ENCODE results near the gene DHH. TPM values are rescaled to one million over a fixed set of nuclear protein-coding genes. Genes with fewer than 3 reads are reported as not detected.
A peak's percentile ranks its signal among the peaks of the same experiment; 100 is the strongest.

Gene DHH
- total RNA-seq, 4 donors from 2014 or later = 0.66 to 3.0 (median 1.9) TPM

DNA sequence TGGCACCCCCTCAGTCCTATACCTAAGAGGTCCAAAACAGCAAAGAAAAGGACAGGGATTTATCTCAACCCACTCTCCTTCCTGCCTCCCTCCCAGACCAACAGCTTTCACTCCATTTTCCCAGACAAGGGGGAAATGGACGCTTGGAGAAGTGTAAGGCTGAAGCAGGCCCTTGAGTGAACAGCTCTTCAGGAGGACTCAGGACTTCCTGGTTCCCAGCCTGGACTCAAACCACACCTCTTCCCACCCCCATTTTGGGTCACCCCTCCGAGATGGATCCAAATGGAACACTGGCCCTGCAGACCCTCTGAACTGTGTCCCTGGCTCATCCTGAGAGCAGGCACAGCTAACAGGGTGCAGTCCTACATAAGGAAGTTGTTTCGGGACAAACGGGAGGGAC, 36.7 kb downstream of the DHH start:
- H3K27ac ChIP-seq (replicated peaks in 1 of 4) = peak overlapping the region; percentile 24 to 98 (median 66)
- H3K4me1 ChIP-seq = peaks cover 42 to 64% (median 55%) of the 10 kb centered on the region in 4 donors
- H3K36me3 ChIP-seq = peaks cover 19 to 25% (median 23%) of the 10 kb centered on the region in 4 donors
- TF ChIP-seq POLR2A (IDR thresholded peaks at IDR 0.05; ENCODE audit: low read depth) = no peak
- no peak for TF ChIP-seq POLR2AphosphoS5 (IDR thresholded peaks at IDR 0.05)
- TF ChIP-seq, protein P1, sequence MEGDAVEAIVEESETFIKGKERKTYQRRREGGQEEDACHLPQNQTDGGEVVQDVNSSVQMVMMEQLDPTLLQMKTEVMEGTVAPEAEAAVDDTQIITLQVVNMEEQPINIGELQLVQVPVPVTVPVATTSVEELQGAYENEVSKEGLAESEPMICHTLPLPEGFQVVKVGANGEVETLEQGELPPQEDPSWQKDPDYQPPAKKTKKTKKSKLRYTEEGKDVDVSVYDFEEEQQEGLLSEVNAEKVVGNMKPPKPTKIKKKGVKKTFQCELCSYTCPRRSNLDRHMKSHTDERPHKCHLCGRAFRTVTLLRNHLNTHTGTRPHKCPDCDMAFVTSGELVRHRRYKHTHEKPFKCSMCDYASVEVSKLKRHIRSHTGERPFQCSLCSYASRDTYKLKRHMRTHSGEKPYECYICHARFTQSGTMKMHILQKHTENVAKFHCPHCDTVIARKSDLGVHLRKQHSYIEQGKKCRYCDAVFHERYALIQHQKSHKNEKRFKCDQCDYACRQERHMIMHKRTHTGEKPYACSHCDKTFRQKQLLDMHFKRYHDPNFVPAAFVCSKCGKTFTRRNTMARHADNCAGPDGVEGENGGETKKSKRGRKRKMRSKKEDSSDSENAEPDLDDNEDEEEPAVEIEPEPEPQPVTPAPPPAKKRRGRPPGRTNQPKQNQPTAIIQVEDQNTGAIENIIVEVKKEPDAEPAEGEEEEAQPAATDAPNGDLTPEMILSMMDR (IDR thresholded peaks at IDR 0.05) = no peak
- no peak for TF ChIP-seq EP300 (IDR thresholded peaks at IDR 0.05)
- no peaks in the 10 kb centered on the region for H3K27me3 ChIP-seq
- peak overlapping the region; percentile 77 to 100 (median 98) for H3K4me3 ChIP-seq
- intact Hi-C loops (cut with DNase I) = no loop called here
- 2% methylated on average over 4 of the region's 4 CpGs for WGBS
- no peaks in the 10 kb centered on the region for H3K9me3 ChIP-seq
- DNase-seq (ENCODE audit: extremely low spot score) = no peak

DNA sequence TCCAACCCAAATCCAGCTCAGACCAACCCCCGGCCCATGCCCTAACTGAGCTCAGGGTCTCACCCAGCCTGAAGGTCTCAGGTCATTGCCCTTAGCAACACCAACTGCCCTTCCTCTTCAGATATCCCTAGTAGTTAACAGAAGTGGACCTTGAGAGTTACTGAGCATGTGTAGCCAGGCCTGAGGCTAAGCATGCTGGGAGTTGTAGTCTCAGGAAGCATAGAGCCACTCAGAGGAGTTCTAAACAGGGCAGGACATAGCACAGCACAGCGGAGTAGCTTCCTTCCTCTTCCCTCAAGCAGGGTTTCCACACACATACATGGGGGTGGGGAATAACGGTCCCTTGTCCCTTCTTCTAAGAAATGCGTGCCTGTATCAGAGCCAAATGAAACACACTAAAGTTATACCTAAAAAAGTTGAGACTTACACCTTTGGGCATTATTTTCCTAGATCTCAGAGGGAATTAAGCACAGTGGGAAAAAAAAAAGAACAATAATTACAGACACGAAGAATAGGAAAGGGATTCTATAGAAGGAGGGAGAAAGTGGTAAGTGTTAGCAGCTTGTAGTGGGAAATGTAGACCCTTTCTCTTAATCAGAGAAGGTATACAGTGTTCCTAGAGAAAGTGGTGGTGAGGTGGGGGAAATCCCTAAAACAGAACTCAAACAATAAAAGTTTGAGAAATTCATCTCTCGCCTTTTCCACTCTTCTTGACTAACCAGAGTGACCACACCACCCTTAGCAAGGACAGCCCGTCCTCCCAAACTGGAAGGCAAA, 38.4 kb downstream of the DHH start:
- H3K4me3 ChIP-seq = peak overlapping the region; percentile 21 to 100 (median 87)
- no peak for DNase-seq (ENCODE audit: extremely low spot score)
- TF ChIP-seq EP300 (IDR thresholded peaks at IDR 0.05) (no peak), POLR2AphosphoS5 (IDR thresholded peaks at IDR 0.05) (peak in 1 of 2 donors; percentile 77)
- H3K4me1 ChIP-seq = peaks cover 42 to 56% (median 50%) of the 10 kb centered on the region in 4 donors
- H3K27me3 ChIP-seq = no peaks in the 10 kb centered on the region
- H3K36me3 ChIP-seq = peaks cover 36 to 42% (median 41%) of the 10 kb centered on the region in 4 donors
- no peaks in the 10 kb centered on the region for H3K9me3 ChIP-seq
- peak overlapping the region; percentile 24 to 98 (median 38) for H3K27ac ChIP-seq (replicated peaks in 1 of 4)
- 35% methylated on average over 7 of the region's 7 CpGs for WGBS
- intact Hi-C loops (cut with DNase I) = no loop called here

DNA sequence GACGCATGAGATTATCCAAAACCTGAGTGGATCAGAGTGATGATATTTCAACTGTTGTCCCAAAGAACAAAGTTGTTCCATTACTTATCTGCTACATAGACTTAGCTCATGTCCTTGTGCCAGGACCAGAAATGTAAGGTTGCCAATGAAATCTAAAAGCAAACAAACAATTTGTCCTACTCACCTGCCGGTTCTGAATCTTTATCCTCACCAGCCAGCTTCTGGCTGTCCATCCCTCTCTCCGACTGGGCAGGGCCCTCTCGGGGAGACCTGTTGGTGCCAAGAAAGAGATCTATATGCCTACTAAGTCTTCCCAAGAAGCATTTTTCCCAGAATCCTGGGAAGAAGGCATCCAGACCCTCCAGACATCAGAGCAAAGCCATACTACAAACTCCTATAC, 39.5 kb downstream of the DHH start:
- no peaks in the 10 kb centered on the region for H3K27me3 ChIP-seq
- no peak overlapping the region for H3K27ac ChIP-seq (replicated peaks in 1 of 4)
- intact Hi-C loops (cut with DNase I) = no loop called here
- peaks cover 42 to 52% (median 47%) of the 10 kb centered on the region in 4 donors for H3K4me1 ChIP-seq
- TF ChIP-seq POLR2AphosphoS5 (IDR thresholded peaks at IDR 0.05) (no peak), EP300 (IDR thresholded peaks at IDR 0.05) (no peak), POLR2A (IDR thresholded peaks at IDR 0.05; ENCODE audit: low read depth) (no peak)
- TF ChIP-seq, protein P1 (IDR thresholded peaks at IDR 0.05) = no peak
- peaks cover 47 to 53% (median 51%) of the 10 kb centered on the region in 4 donors for H3K36me3 ChIP-seq
- 63% methylated on average over 4 of the region's 4 CpGs for WGBS
- H3K9me3 ChIP-seq = no peaks in the 10 kb centered on the region
- no peak for DNase-seq (ENCODE audit: extremely low spot score)
- H3K4me3 ChIP-seq = no peak overlapping the region

DNA sequence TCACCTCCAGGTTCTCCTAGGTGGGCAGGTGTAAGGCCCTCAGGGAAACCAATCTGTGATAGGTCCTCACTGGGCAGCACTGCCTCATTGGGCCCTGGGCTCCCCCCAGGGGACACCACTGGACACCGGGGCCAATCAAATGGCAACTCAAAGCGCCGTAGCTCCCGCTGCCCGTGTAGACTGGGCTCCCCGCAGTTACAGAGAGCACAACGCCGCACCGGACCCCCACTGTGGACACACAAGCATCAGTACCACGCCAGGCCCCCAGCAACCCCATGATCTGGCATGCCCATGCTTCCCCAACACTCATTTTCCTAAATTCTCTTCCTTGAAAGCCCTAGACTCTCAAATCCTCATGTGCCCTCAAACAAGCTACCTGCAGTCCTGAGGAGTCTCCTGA, 40.1 kb downstream of the DHH start:
- H3K4me1 ChIP-seq = peaks cover 42 to 51% (median 47%) of the 10 kb centered on the region in 4 donors
- H3K27ac ChIP-seq (replicated peaks in 1 of 4) = no peak overlapping the region
- H3K36me3 ChIP-seq = peaks cover 47 to 58% (median 57%) of the 10 kb centered on the region in 4 donors
- no peaks in the 10 kb centered on the region for H3K9me3 ChIP-seq
- intact Hi-C loops (cut with DNase I) = no loop called here
- TF ChIP-seq EP300 (IDR thresholded peaks at IDR 0.05) (no peak), POLR2AphosphoS5 (IDR thresholded peaks at IDR 0.05) (no peak), POLR2A (IDR thresholded peaks at IDR 0.05; ENCODE audit: low read depth) (no peak)
- TF ChIP-seq, protein P1 (IDR thresholded peaks at IDR 0.05) = no peak
- H3K27me3 ChIP-seq = no peaks in the 10 kb centered on the region
- DNase-seq (ENCODE audit: extremely low spot score) = no peak
- no peak overlapping the region for H3K4me3 ChIP-seq
- 88% methylated on average over 10 of the region's 10 CpGs for WGBS

DNA sequence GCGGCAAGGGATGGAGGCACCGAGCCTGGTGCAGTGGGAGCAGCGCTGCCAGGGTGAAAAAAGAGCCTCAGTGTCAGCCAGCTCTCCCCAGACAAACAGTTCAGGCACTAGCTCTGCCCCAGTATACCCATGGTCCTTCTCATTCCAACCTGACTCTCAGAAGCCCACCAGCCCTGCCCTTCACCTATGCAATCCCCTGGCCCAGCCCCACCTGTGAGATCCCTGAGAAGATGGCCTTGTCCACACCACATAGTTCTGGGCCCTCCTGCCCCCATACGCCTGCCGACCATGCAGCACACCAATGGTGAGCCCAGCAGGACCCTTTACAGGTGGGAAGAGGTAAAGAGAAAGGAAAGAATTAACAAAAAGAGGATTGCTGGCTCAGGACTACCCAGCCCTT, 40.5 kb downstream of the DHH start:
- Histone ChIP-seq H3K9me3 (no peaks in the 10 kb centered on the region), H3K36me3 (peaks cover 49 to 63% (median 61%) of the 10 kb centered on the region in 4 donors), H3K27me3 (no peaks in the 10 kb centered on the region), H3K4me3 (no peak overlapping the region), H3K27ac (replicated peaks in 1 of 4) (no peak overlapping the region), H3K4me1 (peaks cover 42 to 47% (median 44%) of the 10 kb centered on the region in 4 donors)
- intact Hi-C loops (cut with DNase I) = no loop called here
- no peak for DNase-seq (ENCODE audit: extremely low spot score)
- 78% methylated on average over 2 of the region's 5 CpGs for WGBS
- no peak for TF ChIP-seq POLR2A (IDR thresholded peaks at IDR 0.05; ENCODE audit: low read depth)
- TF ChIP-seq, protein P1 (IDR thresholded peaks at IDR 0.05) = no peak
- TF ChIP-seq POLR2AphosphoS5 (IDR thresholded peaks at IDR 0.05) = no peak
- no peak for TF ChIP-seq EP300 (IDR thresholded peaks at IDR 0.05)
